Endothelial cell of umbilical vein (primary cell): Measurements from ENCODE around the gene LRRC61. TPM values are rescaled to one million over a fixed set of nuclear protein-coding genes. Genes with fewer than 3 reads are reported as not detected.

Experiments
- BruUV-seq: library from RNA; stranded (reverse); fragments of 400-500 nt; replicated peaks from 2 replicates; lab custom pipeline; 2021; lab: Mats Ljungman, UMichigan
- CTCF ChIA-PET: fragments of 300-600, 350-600 bp; sonication (Branson Sonifier 250); formaldehyde crosslinking; loops from one replicate; lab custom pipeline; 2021; ENCODE audit warnings: antibody characterized with exemption, inconsistent platforms; lab: Charles Lee
- POLR2A ChIA-PET: fragments of 300-600, 350-600 bp; sonication (Branson Sonifier 250); formaldehyde crosslinking; loops from one replicate; lab custom pipeline; 2021; ENCODE audit warnings: antibody characterized with exemption, inconsistent platforms; lab: Charles Lee
- DNase-seq: peaks from one replicate; pipeline ENCODE4 v3.0.0-alpha.2; 2011; ENCODE audit warnings: low read depth, low spot score
- FAIRE-seq: peaks from 2 replicates; lab custom pipeline; 2011; peaks lifted over from hg19 to GRCh38; lab: Jason Lieb, UNC
- H2AFZ ChIP-seq: 2 replicates; pipeline ENCODE4 v1.6.0; 2012; ENCODE audit warnings: low read depth, low read length, control low read depth, inconsistent platforms
- H3K27ac ChIP-seq: 2 replicates; pipeline ENCODE4 v1.5.1; 2011; ENCODE audit warnings: low read depth, mild to moderate bottlenecking, control low read depth, low read length, moderate library complexity; ENCODE audit not compliant: insufficient read depth
- H3K27me3 ChIP-seq, 2 experiments: 2 replicates each; pipeline versions ENCODE4 v1.6.0 to v1.6.1; 2011; ENCODE audit warnings: low read length in 2 of 2, mixed read lengths in 1 of 2; ENCODE audit not compliant: control insufficient read depth in 2 of 2, insufficient read depth in 2 of 2
- H3K36me3 ChIP-seq, 2 experiments: 2 replicates in 1 of 2; 3 replicates in 1 of 2; pipeline ENCODE4 v1.5.1; 2011; ENCODE audit warnings: low read length in 2 of 2, mild to moderate bottlenecking in 1 of 2, moderate library complexity in 1 of 2; ENCODE audit not compliant: control insufficient read depth in 2 of 2, insufficient read depth in 2 of 2; ENCODE audit errors: extremely low read depth in 1 of 2
- H3K4me1 ChIP-seq: 3 replicates; pipeline ENCODE4 v1.5.1; 2011; ENCODE audit warnings: mild to moderate bottlenecking, low read length; ENCODE audit not compliant: control insufficient read depth, insufficient read depth; ENCODE audit errors: extremely low read depth
- H3K4me2 ChIP-seq: 2 replicates; pipeline ENCODE4 v1.6.1; 2011; ENCODE audit warnings: low read length, control low read depth, mixed read lengths; ENCODE audit not compliant: insufficient read depth
- H3K4me3 ChIP-seq, 3 experiments: fragments of 200-600 bp in 1 of 3; sonication (generic), shearing (Covaris generic) in 1 of 3; replicated peaks in 1 of 3; 2 replicates each; pipeline ENCODE4 v1.5.1; 2011 to 2016; ENCODE audit warnings: control low read depth in 3 of 3, low read length in 3 of 3, mild to moderate bottlenecking in 2 of 3, inconsistent platforms in 1 of 3, low read depth in 1 of 3, moderate library complexity in 1 of 3; ENCODE audit not compliant: insufficient read depth in 1 of 3
- H3K79me2 ChIP-seq: 2 replicates; pipeline ENCODE4 v1.6.0; 2012; ENCODE audit warnings: low read length, inconsistent platforms; ENCODE audit not compliant: control insufficient read depth, insufficient read depth
- H3K9ac ChIP-seq: replicated peaks from 2 replicates; pipeline ENCODE3; 2011; ENCODE audit warnings: low read length, control low read depth; ENCODE audit not compliant: insufficient read depth; ENCODE audit errors: extremely low read depth
- H3K9me1 ChIP-seq: replicated peaks from 3 replicates; pipeline ENCODE4 v1.6.0; 2011; ENCODE audit warnings: mild to moderate bottlenecking, low read length; ENCODE audit not compliant: control insufficient read depth, insufficient read depth; ENCODE audit errors: extremely low read depth
- H3K9me3 ChIP-seq: replicated peaks from 2 replicates; pipeline ENCODE4 v1.5.1; 2012; ENCODE audit warnings: low read length, inconsistent platforms; ENCODE audit not compliant: control insufficient read depth, insufficient read depth
- H4K20me1 ChIP-seq: replicated peaks from 2 replicates; pipeline ENCODE3; 2011; ENCODE audit warnings: mild to moderate bottlenecking, low read length; ENCODE audit not compliant: control insufficient read depth, insufficient read depth; ENCODE audit errors: extremely low read depth
- EZH2 ChIP-seq: IDR thresholded peaks from 2 replicates; pipeline ENCODE4 v1.6.1; 2012; ENCODE audit warnings: borderline replicate concordance, low read depth, mild to moderate bottlenecking, moderate library complexity, low read length, inconsistent platforms; ENCODE audit not compliant: severe bottlenecking
- FOS ChIP-seq: IDR thresholded peaks from 2 replicates; pipeline ENCODE4 v1.6.1; 2011; ENCODE audit warnings: mild to moderate bottlenecking, low read length, moderate library complexity, borderline replicate concordance; ENCODE audit not compliant: insufficient read depth
- GATA2 ChIP-seq: IDR thresholded peaks from 2 replicates; pipeline ENCODE4 v1.7.0; 2011; ENCODE audit warnings: low read depth, mild to moderate bottlenecking, moderate library complexity, mixed read lengths, low read length; ENCODE audit not compliant: insufficient read length, insufficient read depth
- JUN ChIP-seq: IDR thresholded peaks from 2 replicates; pipeline ENCODE4 v1.6.1; 2011; ENCODE audit warnings: borderline replicate concordance, low read depth; ENCODE audit not compliant: insufficient read length, insufficient read depth
- MAX ChIP-seq: IDR thresholded peaks from 2 replicates; pipeline ENCODE4 v1.6.1; 2011; ENCODE audit not compliant: insufficient read depth, insufficient read length
- MYC ChIP-seq: IDR thresholded peaks from one replicate; pipeline ENCODE4 v1.6.1; 2011; ENCODE audit warnings: mild to moderate bottlenecking, low read depth, low read length
- POLR2A ChIP-seq: IDR thresholded peaks from 2 replicates; pipeline ENCODE4 v1.6.1; 2012; ENCODE audit warnings: low read depth, mild to moderate bottlenecking, control low read depth, low read length
- POLR2AphosphoS5 ChIP-seq: IDR thresholded peaks from 2 replicates; pipeline ENCODE4 v1.6.1; 2012; ENCODE audit warnings: low read depth, mild to moderate bottlenecking, control low read depth, low read length, moderate library complexity; ENCODE audit not compliant: insufficient read depth
- dilution Hi-C: fragments of 300-500 bp; cut with MboI; formaldehyde crosslinking; loops from one replicate; pipeline ENCODE4 v1.15.0; 2019; ENCODE audit warnings: low sequenced_read_pairs; ENCODE audit not compliant: extremely low pct_ligation_motif_present
- intact Hi-C: fragments of 100-400 bp; cut with micrococcal nuclease; formaldehyde crosslinking; loops from one replicate; pipeline ENCODE4 v1.10.0; 2022
- polyA plus RNA-seq, 4 experiments: library from polyadenylated mRNA; depleted of rRNA in 3 of 4; stranded (reverse) in 3 of 4; unstranded in 1 of 4; fragments of >200 nt; gene quantifications; 2 replicates each; pipeline versions ENCODE4 v1.2.1 to v1.2.3, GENCODE V29; 2011 to 2012; ENCODE audit warnings: missing spikeins in 1 of 4
- total RNA-seq: library from RNA; stranded (reverse); gene quantifications from 2 replicates; pipeline ENCODE4 v1.2.3, GENCODE V29; 2021
- TF ChIP-seq, protein P1 (sequence below), 2 donors: IDR thresholded peaks; 1 replicate in 1 of 2; 2 replicates in 1 of 2; pipeline ENCODE4 v1.5.1; 2011; ENCODE audit warnings: low read length in 2 of 2, mild to moderate bottlenecking in 2 of 2, moderate library complexity in 2 of 2, control low read depth in 1 of 2, inconsistent platforms in 1 of 2, low read depth in 1 of 2; ENCODE audit not compliant: insufficient read depth in 1 of 2; ENCODE audit errors: extremely low read depth in 1 of 2

LRRC61 gene
- total and polyA plus RNA-seq, 2 donors (not counting 3 experiments of a cell fraction or from before 2014, with no cell fraction given), result 0.72 TPM; not detected in 1

GRCh38 chr7:150377635-150378034 lies 54.5 kb downstream of the LRRC61 start:
- ChIA-PET CTCF (interaction anchor here (1.2 to 1.9 kb wide), 7 partner anchors 9 to 29 kb away, joined by 4 to 16 read pairs (median 5); partner anchors contain the start of gene REPIN1), POLR2A (interaction anchor here (1.4 to 1.9 kb wide), 2 partner anchors 8 to 27 kb away, joined by 4 to 13 read pairs; partner anchors contain the start of gene REPIN1)
- Histone ChIP-seq H3K9me3 (no peaks in the 10 kb centered on the region), H3K9me1 (no peaks in the 10 kb centered on the region), H3K36me3 (peaks cover 6 to 15% of the 10 kb centered on the region in 2 experiments), H3K9ac (peak overlapping the region; percentile 39), H2AFZ (no peak overlapping the region), H3K79me2 (peaks cover 41% of the 10 kb centered on the region), H3K4me1 (peaks cover 29% of the 10 kb centered on the region), H3K4me2 (no peak overlapping the region), H3K27ac (peak overlapping the region; percentile 87), H3K4me3 (no peak overlapping the region), H4K20me1 (no peaks in the 10 kb centered on the region), H3K27me3 (no peaks in the 10 kb centered on the region)
- DNase-seq, result no peak
- BruUV-seq, result no TSS peak
- intact Hi-C loops, result loop anchor here (2.0 to 10.0 kb wide), 3 partner anchors 21 to 210 kb away; partner anchors contain the start of gene GIMAP4
- no peak for FAIRE-seq
- dilution Hi-C loops, result no loop called here
- TF ChIP-seq POLR2AphosphoS5, result no peak
- no peak for TF ChIP-seq EZH2
- TF ChIP-seq POLR2A, result no peak
- TF ChIP-seq, protein P1, sequence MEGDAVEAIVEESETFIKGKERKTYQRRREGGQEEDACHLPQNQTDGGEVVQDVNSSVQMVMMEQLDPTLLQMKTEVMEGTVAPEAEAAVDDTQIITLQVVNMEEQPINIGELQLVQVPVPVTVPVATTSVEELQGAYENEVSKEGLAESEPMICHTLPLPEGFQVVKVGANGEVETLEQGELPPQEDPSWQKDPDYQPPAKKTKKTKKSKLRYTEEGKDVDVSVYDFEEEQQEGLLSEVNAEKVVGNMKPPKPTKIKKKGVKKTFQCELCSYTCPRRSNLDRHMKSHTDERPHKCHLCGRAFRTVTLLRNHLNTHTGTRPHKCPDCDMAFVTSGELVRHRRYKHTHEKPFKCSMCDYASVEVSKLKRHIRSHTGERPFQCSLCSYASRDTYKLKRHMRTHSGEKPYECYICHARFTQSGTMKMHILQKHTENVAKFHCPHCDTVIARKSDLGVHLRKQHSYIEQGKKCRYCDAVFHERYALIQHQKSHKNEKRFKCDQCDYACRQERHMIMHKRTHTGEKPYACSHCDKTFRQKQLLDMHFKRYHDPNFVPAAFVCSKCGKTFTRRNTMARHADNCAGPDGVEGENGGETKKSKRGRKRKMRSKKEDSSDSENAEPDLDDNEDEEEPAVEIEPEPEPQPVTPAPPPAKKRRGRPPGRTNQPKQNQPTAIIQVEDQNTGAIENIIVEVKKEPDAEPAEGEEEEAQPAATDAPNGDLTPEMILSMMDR (IDR thresholded peaks at IDR 0.05; ENCODE audit: extremely low read depth in 1 of 2, insufficient read depth in 1 of 2, low read depth in 1 of 2, low read length in 2 of 2), result no peak
- no peak for TF ChIP-seq MYC
- TF ChIP-seq JUN, result no peak
- no peak for TF ChIP-seq MAX
- no peak for TF ChIP-seq FOS
- TF ChIP-seq GATA2, result no peak
